Measurements from ENCODE around the gene HOXC9. TPM values are rescaled to one million over a fixed set of nuclear protein-coding genes. Genes with fewer than 3 reads are reported as not detected.

HOXC9 gene
- total RNA-seq, 1 experiment from 2014 or later, result 21.1 TPM

DNA sequence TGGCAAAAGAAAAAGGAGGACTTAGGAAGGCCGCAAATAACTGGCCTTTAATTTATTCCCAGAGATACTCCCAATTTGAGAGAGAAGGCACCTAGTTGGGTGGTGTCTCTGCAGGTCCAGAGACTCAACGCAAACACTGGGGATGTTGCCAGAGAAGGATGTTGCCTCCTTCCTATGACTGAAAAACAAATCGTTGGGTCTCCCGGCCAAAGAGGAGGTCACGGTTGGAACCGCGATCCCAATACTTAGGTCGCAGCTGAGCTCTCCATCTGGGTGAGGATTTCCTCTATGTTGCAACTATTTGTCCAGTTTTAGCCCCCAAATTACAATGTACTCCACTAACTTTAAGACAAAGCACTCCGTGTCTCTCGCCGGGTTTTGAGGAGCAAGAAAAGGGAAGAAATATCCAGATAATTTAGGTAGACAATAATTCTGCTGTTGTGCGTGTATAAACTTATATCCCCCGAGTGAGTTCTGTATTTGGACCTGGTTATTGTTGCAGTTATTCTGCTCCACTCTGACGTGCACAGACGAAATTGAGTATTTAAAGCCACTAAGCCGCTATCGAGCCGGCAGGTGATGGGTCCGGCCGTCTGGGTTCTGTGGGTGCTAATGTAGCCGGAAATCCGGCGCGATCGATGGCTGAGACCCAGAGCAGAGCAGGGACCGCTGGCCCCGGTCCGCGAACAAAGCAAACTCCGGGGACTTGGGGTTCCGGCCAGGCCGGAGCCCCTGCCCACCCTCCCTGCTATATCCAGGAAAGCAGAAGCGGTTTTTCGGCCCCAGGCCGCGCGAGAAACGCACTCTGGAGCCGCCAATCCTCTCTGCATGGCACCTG, 39.6 kb upstream of the HOXC9 start:
- no peaks in the 10 kb centered on the region for H3K9me3 ChIP-seq (ENCODE audit: low read depth, low read length, poor library complexity, severe bottlenecking)

DNA sequence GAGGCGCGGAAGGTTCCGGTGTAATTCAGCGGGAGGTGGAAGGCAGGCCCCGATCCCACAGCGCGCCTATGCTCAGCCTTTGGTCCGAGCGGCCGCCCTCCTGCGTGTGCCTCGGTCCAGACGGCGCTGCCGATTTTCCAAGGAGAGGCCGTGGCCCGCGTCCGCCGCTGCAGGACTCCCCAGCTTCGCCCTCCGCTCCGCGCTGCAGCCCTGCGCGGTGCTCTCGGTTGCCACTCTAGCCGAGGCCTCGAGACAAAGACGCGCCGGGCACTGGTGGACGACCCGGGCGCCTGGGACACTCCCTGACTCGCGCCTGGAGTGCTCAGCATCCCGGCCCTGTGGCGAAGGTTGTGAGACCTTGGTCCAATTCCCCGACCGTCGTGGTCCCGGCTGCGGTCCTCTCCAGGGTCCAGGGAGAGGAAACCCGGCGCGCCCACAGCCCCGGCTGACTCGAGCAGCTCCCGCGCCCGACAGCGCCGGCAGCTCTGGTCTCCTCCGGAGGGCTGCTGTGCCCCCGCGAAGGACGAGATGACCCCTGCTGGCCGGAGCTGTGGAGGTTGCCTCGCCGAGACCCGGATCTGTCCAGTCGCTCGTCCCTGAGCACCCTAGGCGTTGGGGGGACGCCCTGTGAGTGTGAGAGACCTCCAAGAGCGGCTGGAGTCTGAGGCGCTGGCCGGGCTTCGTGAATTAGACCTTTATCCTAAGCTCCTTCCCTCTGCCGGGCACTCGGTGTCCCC, 38.8 kb upstream of the HOXC9 start:
- no peak overlapping the region for H3K27ac ChIP-seq (ENCODE audit: low read depth, low read length, poor library complexity, severe bottlenecking)
- CTCF ChIA-PET, result no interaction called here
- no peaks in the 10 kb centered on the region for H3K36me3 ChIP-seq (ENCODE audit: insufficient read depth, low read length, poor library complexity, severe bottlenecking)
- POLR2A ChIA-PET (ENCODE audit: low non-redundant PET), result no interaction called here
- peaks cover 5% of the 10 kb centered on the region for H3K4me1 ChIP-seq (ENCODE audit: insufficient read depth, low read length, poor library complexity, severe bottlenecking)
- no peaks in the 10 kb centered on the region for H3K9me3 ChIP-seq (ENCODE audit: low read depth, low read length, poor library complexity, severe bottlenecking)
- no peaks in the 10 kb centered on the region for H3K27me3 ChIP-seq (replicated peaks; ENCODE audit: insufficient read depth, low read depth, low read length, poor library complexity)
- H3K4me3 ChIP-seq (ENCODE audit: low read depth, low read length, poor library complexity, severe bottlenecking), result no peak overlapping the region
- TF ChIP-seq EZH2 (IDR thresholded peaks at IDR 0.05; ENCODE audit: borderline replicate concordance, low read depth, low read length, poor library complexity, severe bottlenecking), result no peak
- TF ChIP-seq CTCF (conservative IDR thresholded peaks at IDR 0.05; ENCODE audit: low read depth, low read length), result no peak
- intact Hi-C loops (cut with micrococcal nuclease; ENCODE audit: unreplicated experiment), result no loop called here
- no TSS peak for BruUV-seq (replicated peaks)
- DNase-seq (ENCODE audit: low spot score), result no peak

More for the DNA sequence above, 39.6 kb upstream of the HOXC9 start:
- Histone ChIP-seq H3K36me3 (ENCODE audit: insufficient read depth, low read length, poor library complexity, severe bottlenecking) (no peaks in the 10 kb centered on the region), H3K27me3 (replicated peaks; ENCODE audit: insufficient read depth, low read depth, low read length, poor library complexity) (peaks cover 4% of the 10 kb centered on the region), H3K4me1 (ENCODE audit: insufficient read depth, low read length, poor library complexity, severe bottlenecking) (peaks cover 6% of the 10 kb centered on the region), H3K27ac (ENCODE audit: low read depth, low read length, poor library complexity, severe bottlenecking) (no peak overlapping the region), H3K4me3 (ENCODE audit: low read depth, low read length, poor library complexity, severe bottlenecking) (no peak overlapping the region)
- intact Hi-C loops (cut with micrococcal nuclease; ENCODE audit: unreplicated experiment), result no loop called here
- TF ChIP-seq CTCF (conservative IDR thresholded peaks at IDR 0.05; ENCODE audit: low read depth, low read length) (no peak), EZH2 (IDR thresholded peaks at IDR 0.05; ENCODE audit: borderline replicate concordance, low read depth, low read length, poor library complexity, severe bottlenecking) (no peak)
- BruUV-seq (replicated peaks), result no TSS peak
- no peak for DNase-seq (ENCODE audit: low spot score)
- ChIA-PET CTCF (no interaction called here), POLR2A (ENCODE audit: low non-redundant PET) (no interaction called here)

DNA sequence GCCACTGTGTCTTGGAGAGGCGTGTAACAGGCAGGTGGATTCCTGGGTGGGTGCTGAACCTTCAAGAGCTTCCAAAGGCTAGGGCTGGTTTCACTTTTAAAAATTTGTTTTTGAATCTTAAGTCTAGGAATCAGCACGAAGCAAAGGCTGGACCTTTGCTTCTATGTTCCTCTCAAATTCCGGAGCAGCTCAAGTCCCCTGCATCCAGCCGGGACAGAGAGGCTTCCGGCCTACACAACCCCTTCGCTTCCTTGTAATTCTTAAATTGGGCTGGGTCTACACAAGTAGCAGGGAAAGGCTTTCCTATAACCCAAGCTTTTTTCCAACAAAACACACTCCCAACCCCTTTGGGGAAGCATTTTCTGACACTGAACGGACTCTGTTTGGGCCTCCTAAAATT, 37.0 kb upstream of the HOXC9 start:
- Histone ChIP-seq H3K9me3 (ENCODE audit: low read depth, low read length, poor library complexity, severe bottlenecking) (no peaks in the 10 kb centered on the region), H3K4me1 (ENCODE audit: insufficient read depth, low read length, poor library complexity, severe bottlenecking) (peaks cover 17% of the 10 kb centered on the region), H3K36me3 (ENCODE audit: insufficient read depth, low read length, poor library complexity, severe bottlenecking) (no peaks in the 10 kb centered on the region), H3K4me3 (ENCODE audit: low read depth, low read length, poor library complexity, severe bottlenecking) (no peak overlapping the region), H3K27ac (ENCODE audit: low read depth, low read length, poor library complexity, severe bottlenecking) (no peak overlapping the region), H3K27me3 (replicated peaks; ENCODE audit: insufficient read depth, low read depth, low read length, poor library complexity) (no peaks in the 10 kb centered on the region)
- intact Hi-C loops (cut with micrococcal nuclease; ENCODE audit: unreplicated experiment), result no loop called here
- DNase-seq (ENCODE audit: low spot score), result no peak
- ChIA-PET POLR2A (ENCODE audit: low non-redundant PET) (no interaction called here), CTCF (no interaction called here)
- BruUV-seq (replicated peaks), result no TSS peak
- no peak for TF ChIP-seq EZH2 (IDR thresholded peaks at IDR 0.05; ENCODE audit: borderline replicate concordance, low read depth, low read length, poor library complexity, severe bottlenecking)
- no peak for TF ChIP-seq CTCF (conservative IDR thresholded peaks at IDR 0.05; ENCODE audit: low read depth, low read length)
